ENCODE data around the gene GNB1L. TPM values are rescaled to one million over a fixed set of nuclear protein-coding genes. Genes with fewer than 3 reads are reported as not detected.
A peak's percentile ranks its signal among the peaks of the same experiment; 100 is the strongest.

Gene GNB1L
- total and polyA plus RNA-seq, 9 of the 15 experiments (the other 6 are each of a cell fraction or from before 2014, with no cell fraction given): 0.56 to 50.5 (median 10.2) TPM

GRCh38 chr22:19825904-19826618 is 28.6 kb downstream of the GNB1L start (continued):
- TF ChIP-seq AFF1 (IDR thresholded peaks at IDR 0.05; ENCODE audit: low read depth in 1 of 2, partially characterized antibody in 2 of 2) (peak in 1 of 2 experiments; percentile 88), RERE (CRISPR knock-in tag; IDR thresholded peaks at IDR 0.05; ENCODE audit: borderline replicate concordance) (no peak), HMG20B (CRISPR knock-in tag; IDR thresholded peaks at IDR 0.05) (no peak), CEBPZ (IDR thresholded peaks at IDR 0.05; ENCODE audit: borderline replicate concordance, low read depth, low read length) (no peak), ZNF445 (CRISPR knock-in tag; IDR thresholded peaks at IDR 0.05; ENCODE audit: low read depth) (no peak), RFX5 (IDR thresholded peaks at IDR 0.05; ENCODE audit: low read depth, low read length) (no peak), KLF16 (IDR thresholded peaks at IDR 0.05) (no peak), RNF2 (IDR thresholded peaks at IDR 0.05) (no peak), ZNF431 (CRISPR knock-in tag; IDR thresholded peaks at IDR 0.05) (no peak), TBP (optimal IDR thresholded peaks at IDR 0.05; ENCODE audit: low read depth, low read length) (peak; percentile 4), ZBTB7A (IDR thresholded peaks at IDR 0.05; ENCODE audit: borderline replicate concordance, control insufficient read depth, low read depth, low read length) (no peak), ZSCAN29 (IDR thresholded peaks at IDR 0.05) (no peak), ZFPM2 (CRISPR knock-in tag; IDR thresholded peaks at IDR 0.05) (no peak), KAT8 (IDR thresholded peaks at IDR 0.05; ENCODE audit: low read depth) (no peak), HNRNPL (IDR thresholded peaks at IDR 0.05; ENCODE audit: low read depth, low read length) (no peak)
